ENCODE measurements around the gene SLC6A13.

The SLC6A13 gene

GRCh38 chr12:209851-210250 is 52.8 kb downstream of the SLC6A13 start:
- H3K4me3 ChIP-seq (ENCODE audit: low read length in 2 of 2), result no peak overlapping the region
- H3K9ac ChIP-seq (ENCODE audit: low read length in 2 of 2), result no peak overlapping the region
- no peaks in the 10 kb centered on the region for H3K9me3 ChIP-seq (ENCODE audit: control insufficient read depth in 2 of 2, low read length in 2 of 2)
- peaks cover 6% of the 10 kb centered on the region for H3K4me1 ChIP-seq (ENCODE audit: control insufficient read depth, insufficient read depth, low read length)
- H3K27me3 ChIP-seq (ENCODE audit: control insufficient read depth in 1 of 2, insufficient read depth in 2 of 2, low read length in 2 of 2), result peaks cover 49 to 55% of the 10 kb centered on the region in 2 donors
- no peaks in the 10 kb centered on the region for H3K36me3 ChIP-seq (ENCODE audit: control insufficient read depth in 2 of 2, insufficient read depth in 2 of 2, low read length in 2 of 2)
- H3K27ac ChIP-seq (ENCODE audit: low read length), result no peak overlapping the region

- Histone ChIP-seq H3K4me3 (ENCODE audit: low read length in 2 of 2) (no peak overlapping the region), H3K9me3 (ENCODE audit: control insufficient read depth in 2 of 2, low read length in 2 of 2) (no peaks in the 10 kb centered on the region), H3K4me1 (ENCODE audit: control insufficient read depth, insufficient read depth, low read length) (peaks cover 7% of the 10 kb centered on the region), H3K27me3 (ENCODE audit: control insufficient read depth in 1 of 2, insufficient read depth in 2 of 2, low read length in 2 of 2) (peaks cover 54 to 56% of the 10 kb centered on the region in 2 donors), H3K9ac (ENCODE audit: low read length in 2 of 2) (no peak overlapping the region), H3K27ac (ENCODE audit: low read length) (no peak overlapping the region), H3K36me3 (ENCODE audit: control insufficient read depth in 2 of 2, insufficient read depth in 2 of 2, low read length in 2 of 2) (no peaks in the 10 kb centered on the region)
Measured at GRCh38 chr12:209246-209645, 53.4 kb downstream of the SLC6A13 start.

- Histone ChIP-seq H3K4me3 (ENCODE audit: low read length in 2 of 2) (no peak overlapping the region), H3K27me3 (ENCODE audit: control insufficient read depth in 1 of 2, insufficient read depth in 2 of 2, low read length in 2 of 2) (peaks cover 56 to 57% of the 10 kb centered on the region in 2 donors), H3K9me3 (ENCODE audit: control insufficient read depth in 2 of 2, low read length in 2 of 2) (no peaks in the 10 kb centered on the region), H3K9ac (ENCODE audit: low read length in 2 of 2) (no peak overlapping the region), H3K27ac (ENCODE audit: low read length) (no peak overlapping the region), H3K36me3 (ENCODE audit: control insufficient read depth in 2 of 2, insufficient read depth in 2 of 2, low read length in 2 of 2) (no peaks in the 10 kb centered on the region), H3K4me1 (ENCODE audit: control insufficient read depth, insufficient read depth, low read length) (peaks cover 11% of the 10 kb centered on the region)
Measured at GRCh38 chr12:208813-209212, 53.8 kb downstream of the SLC6A13 start.

- H3K36me3 ChIP-seq (ENCODE audit: control insufficient read depth in 2 of 2, insufficient read depth in 2 of 2, low read length in 2 of 2), result no peaks in the 10 kb centered on the region
- H3K9me3 ChIP-seq (ENCODE audit: control insufficient read depth in 2 of 2, low read length in 2 of 2), result no peaks in the 10 kb centered on the region
- peaks cover 11% of the 10 kb centered on the region for H3K4me1 ChIP-seq (ENCODE audit: control insufficient read depth, insufficient read depth, low read length)
- H3K4me3 ChIP-seq (ENCODE audit: low read length in 2 of 2), result no peak overlapping the region
- peaks cover 48 to 57% of the 10 kb centered on the region in 2 donors for H3K27me3 ChIP-seq (ENCODE audit: control insufficient read depth in 1 of 2, insufficient read depth in 2 of 2, low read length in 2 of 2)
- H3K9ac ChIP-seq (ENCODE audit: low read length in 2 of 2), result no peak overlapping the region
- H3K27ac ChIP-seq (ENCODE audit: low read length), result no peak overlapping the region
Measured at GRCh38 chr12:207804-208203, 54.8 kb downstream of the SLC6A13 start.

GRCh38 chr12:206746-207440 is 55.7 kb downstream of the SLC6A13 start:
- Histone ChIP-seq H3K4me3 (ENCODE audit: low read length in 2 of 2) (no peak overlapping the region), H3K9ac (ENCODE audit: low read length in 2 of 2) (no peak overlapping the region), H3K9me3 (ENCODE audit: control insufficient read depth in 2 of 2, low read length in 2 of 2) (no peaks in the 10 kb centered on the region), H3K27ac (ENCODE audit: low read length) (no peak overlapping the region), H3K4me1 (ENCODE audit: control insufficient read depth, insufficient read depth, low read length) (peaks cover 8% of the 10 kb centered on the region), H3K27me3 (ENCODE audit: control insufficient read depth in 1 of 2, insufficient read depth in 2 of 2, low read length in 2 of 2) (peaks cover 52 to 59% of the 10 kb centered on the region in 2 donors), H3K36me3 (ENCODE audit: control insufficient read depth in 2 of 2, insufficient read depth in 2 of 2, low read length in 2 of 2) (no peaks in the 10 kb centered on the region)

- Histone ChIP-seq H3K9me3 (ENCODE audit: control insufficient read depth in 2 of 2, low read length in 2 of 2) (no peaks in the 10 kb centered on the region), H3K36me3 (ENCODE audit: control insufficient read depth in 2 of 2, insufficient read depth in 2 of 2, low read length in 2 of 2) (no peaks in the 10 kb centered on the region), H3K9ac (ENCODE audit: low read length in 2 of 2) (no peak overlapping the region), H3K4me3 (ENCODE audit: low read length in 2 of 2) (no peak overlapping the region), H3K4me1 (ENCODE audit: control insufficient read depth, insufficient read depth, low read length) (peaks cover 8% of the 10 kb centered on the region), H3K27me3 (ENCODE audit: control insufficient read depth in 1 of 2, insufficient read depth in 2 of 2, low read length in 2 of 2) (peaks cover 49 to 50% of the 10 kb centered on the region in 2 donors), H3K27ac (ENCODE audit: low read length) (no peak overlapping the region)
Measured at GRCh38 chr12:205026-205425, 57.6 kb downstream of the SLC6A13 start.

- H3K4me3 ChIP-seq (ENCODE audit: low read length in 2 of 2), result peak overlapping the region in 1 of 2 donors; percentile 68
- H3K4me1 ChIP-seq (ENCODE audit: control insufficient read depth, insufficient read depth, low read length), result peaks cover 8% of the 10 kb centered on the region
- H3K36me3 ChIP-seq (ENCODE audit: control insufficient read depth in 2 of 2, insufficient read depth in 2 of 2, low read length in 2 of 2), result no peaks in the 10 kb centered on the region
- H3K27ac ChIP-seq (ENCODE audit: low read length), result no peak overlapping the region
- H3K9ac ChIP-seq (ENCODE audit: low read length in 2 of 2), result no peak overlapping the region
- H3K27me3 ChIP-seq (ENCODE audit: control insufficient read depth in 1 of 2, insufficient read depth in 2 of 2, low read length in 2 of 2), result peaks cover 45 to 46% of the 10 kb centered on the region in 2 donors
- no peaks in the 10 kb centered on the region for H3K9me3 ChIP-seq (ENCODE audit: control insufficient read depth in 2 of 2, low read length in 2 of 2)
Measured at GRCh38 chr12:204261-204678, 58.4 kb downstream of the SLC6A13 start.

GRCh38 chr12:203462-204260 is 59.0 kb downstream of the SLC6A13 start:
- peaks cover 8% of the 10 kb centered on the region for H3K4me1 ChIP-seq (ENCODE audit: control insufficient read depth, insufficient read depth, low read length)
- no peaks in the 10 kb centered on the region for H3K36me3 ChIP-seq (ENCODE audit: control insufficient read depth in 2 of 2, insufficient read depth in 2 of 2, low read length in 2 of 2)
- H3K9ac ChIP-seq (ENCODE audit: low read length in 2 of 2), result no peak overlapping the region
- H3K4me3 ChIP-seq (ENCODE audit: low read length in 2 of 2), result peak overlapping the region in 1 of 2 donors; percentile 68
- peaks cover 45 to 46% of the 10 kb centered on the region in 2 donors for H3K27me3 ChIP-seq (ENCODE audit: control insufficient read depth in 1 of 2, insufficient read depth in 2 of 2, low read length in 2 of 2)
- no peaks in the 10 kb centered on the region for H3K9me3 ChIP-seq (ENCODE audit: control insufficient read depth in 2 of 2, low read length in 2 of 2)
- H3K27ac ChIP-seq (ENCODE audit: low read length), result no peak overlapping the region

GRCh38 chr12:203074-203461 is 59.6 kb downstream of the SLC6A13 start:
- no peak overlapping the region for H3K27ac ChIP-seq (ENCODE audit: low read length)

GRCh38 chr12:202081-202731 is 60.4 kb downstream of the SLC6A13 start:
- Histone ChIP-seq H3K36me3 (ENCODE audit: control insufficient read depth in 2 of 2, insufficient read depth in 2 of 2, low read length in 2 of 2) (no peaks in the 10 kb centered on the region), H3K9ac (ENCODE audit: low read length in 2 of 2) (no peak overlapping the region), H3K27ac (ENCODE audit: low read length) (no peak overlapping the region), H3K9me3 (ENCODE audit: control insufficient read depth in 2 of 2, low read length in 2 of 2) (no peaks in the 10 kb centered on the region), H3K4me3 (ENCODE audit: low read length in 2 of 2) (no peak overlapping the region), H3K4me1 (ENCODE audit: control insufficient read depth, insufficient read depth, low read length) (peaks cover 8% of the 10 kb centered on the region), H3K27me3 (ENCODE audit: control insufficient read depth in 1 of 2, insufficient read depth in 2 of 2, low read length in 2 of 2) (peaks cover 43 to 46% of the 10 kb centered on the region in 2 donors)

More at GRCh38 chr12:203074-203461, 59.6 kb downstream of the SLC6A13 start:
- Histone ChIP-seq H3K27me3 (ENCODE audit: control insufficient read depth in 1 of 2, insufficient read depth in 2 of 2, low read length in 2 of 2) (peaks cover 43 to 45% of the 10 kb centered on the region in 2 donors), H3K4me3 (ENCODE audit: low read length in 2 of 2) (peak overlapping the region in 1 of 2 donors; percentile 68), H3K9me3 (ENCODE audit: control insufficient read depth in 2 of 2, low read length in 2 of 2) (no peaks in the 10 kb centered on the region), H3K4me1 (ENCODE audit: control insufficient read depth, insufficient read depth, low read length) (peaks cover 8% of the 10 kb centered on the region), H3K36me3 (ENCODE audit: control insufficient read depth in 2 of 2, insufficient read depth in 2 of 2, low read length in 2 of 2) (no peaks in the 10 kb centered on the region), H3K9ac (ENCODE audit: low read length in 2 of 2) (no peak overlapping the region)
